Neural progenitor cell (in vitro differentiated cells): ENCODE data around the gene SHTN1.

ENCODE experiments used
- EZH2 ChIP-seq: fragments of 200-600 bp; sonication (generic); IDR thresholded peaks from 2 replicates; pipeline ENCODE4 v1.6.1; 2017; ENCODE audit warnings: antibody characterized with exemption, mild to moderate bottlenecking, moderate library complexity
- TF ChIP-seq, protein P1 (sequence below): fragments of 200-600 bp; sonication (generic); IDR thresholded peaks from 2 replicates; pipeline ENCODE4 v1.5.1; 2017; ENCODE audit warnings: antibody characterized with exemption, mild to moderate bottlenecking

- TF ChIP-seq, protein P1, sequence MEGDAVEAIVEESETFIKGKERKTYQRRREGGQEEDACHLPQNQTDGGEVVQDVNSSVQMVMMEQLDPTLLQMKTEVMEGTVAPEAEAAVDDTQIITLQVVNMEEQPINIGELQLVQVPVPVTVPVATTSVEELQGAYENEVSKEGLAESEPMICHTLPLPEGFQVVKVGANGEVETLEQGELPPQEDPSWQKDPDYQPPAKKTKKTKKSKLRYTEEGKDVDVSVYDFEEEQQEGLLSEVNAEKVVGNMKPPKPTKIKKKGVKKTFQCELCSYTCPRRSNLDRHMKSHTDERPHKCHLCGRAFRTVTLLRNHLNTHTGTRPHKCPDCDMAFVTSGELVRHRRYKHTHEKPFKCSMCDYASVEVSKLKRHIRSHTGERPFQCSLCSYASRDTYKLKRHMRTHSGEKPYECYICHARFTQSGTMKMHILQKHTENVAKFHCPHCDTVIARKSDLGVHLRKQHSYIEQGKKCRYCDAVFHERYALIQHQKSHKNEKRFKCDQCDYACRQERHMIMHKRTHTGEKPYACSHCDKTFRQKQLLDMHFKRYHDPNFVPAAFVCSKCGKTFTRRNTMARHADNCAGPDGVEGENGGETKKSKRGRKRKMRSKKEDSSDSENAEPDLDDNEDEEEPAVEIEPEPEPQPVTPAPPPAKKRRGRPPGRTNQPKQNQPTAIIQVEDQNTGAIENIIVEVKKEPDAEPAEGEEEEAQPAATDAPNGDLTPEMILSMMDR: no peak
- TF ChIP-seq EZH2: no peak
These were observed 147.8 kb downstream of the SHTN1 start for GRCh38 chr10:116857156-116857555.
